Fibroblast of lung (primary cell): ENCODE measurements around the gene SLC6A13. TPM values are rescaled to one million over a fixed set of nuclear protein-coding genes. Genes with fewer than 3 reads are reported as not detected.

Source experiments
- DNase-seq, 2 donors: peaks; one replicate each; pipeline versions ENCODE4 v3.0.0 to v3.0.0-alpha.2; 2010; ENCODE audit warnings: low read depth in 2 of 2
- H2AFZ ChIP-seq: 2 replicates; pipeline ENCODE4 v1.5.1; 2012; ENCODE audit warnings: low read length, control low read depth, inconsistent platforms
- H3K27ac ChIP-seq: 2 replicates; pipeline ENCODE4 v1.5.1; 2011; ENCODE audit warnings: low read length, control low read depth; ENCODE audit not compliant: insufficient read depth
- H3K27me3 ChIP-seq: 2 replicates; pipeline ENCODE4 v1.5.1; 2011; ENCODE audit warnings: mild to moderate bottlenecking, low read length; ENCODE audit not compliant: control insufficient read depth, insufficient read depth
- H3K36me3 ChIP-seq: 2 replicates; pipeline ENCODE4 v1.5.1; 2011; ENCODE audit warnings: low read length; ENCODE audit not compliant: control insufficient read depth, insufficient read depth
- H3K4me1 ChIP-seq: 2 replicates; pipeline ENCODE4 v1.5.1; 2011; ENCODE audit warnings: low read length; ENCODE audit not compliant: control insufficient read depth, insufficient read depth; ENCODE audit errors: extremely low read depth
- H3K4me2 ChIP-seq: 2 replicates; pipeline ENCODE4 v1.5.1; 2011; ENCODE audit warnings: low read length, control low read depth; ENCODE audit not compliant: insufficient read depth; ENCODE audit errors: extremely low read depth
- H3K4me3 ChIP-seq, 4 experiments: fragments of 200-600 bp in 1 of 4; sonication (generic) in 1 of 4; replicated peaks in 1 of 4; 2 replicates each; pipeline ENCODE4 v1.5.1; 2011 to 2016; ENCODE audit warnings: low read length in 4 of 4, low read depth in 3 of 4, mild to moderate bottlenecking in 3 of 4, control low read depth in 2 of 4, inconsistent platforms in 1 of 4, mixed read lengths in 1 of 4; ENCODE audit not compliant: insufficient read depth in 1 of 4; ENCODE audit errors: control extremely low read depth in 1 of 4
- H3K79me2 ChIP-seq: 2 replicates; pipeline ENCODE4 v1.5.1; 2012; ENCODE audit warnings: mild to moderate bottlenecking, low read length, inconsistent platforms; ENCODE audit not compliant: control insufficient read depth, insufficient read depth
- H3K9ac ChIP-seq: 2 replicates; pipeline ENCODE4 v1.5.1; 2011; ENCODE audit warnings: mild to moderate bottlenecking, low read length, control low read depth; ENCODE audit not compliant: insufficient read depth
- H3K9me3 ChIP-seq: 2 replicates; pipeline ENCODE4 v1.5.1; 2012; ENCODE audit warnings: low read depth, low read length; ENCODE audit not compliant: control insufficient read depth, insufficient read depth
- H4K20me1 ChIP-seq: 2 replicates; pipeline ENCODE4 v1.5.1; 2011; ENCODE audit warnings: low read length; ENCODE audit not compliant: control insufficient read depth, insufficient read depth; ENCODE audit errors: extremely low read depth
- EZH2 ChIP-seq: IDR thresholded peaks from 2 replicates; pipeline ENCODE4 v1.5.1; 2012; ENCODE audit warnings: low read length, control low read depth, mild to moderate bottlenecking; ENCODE audit errors: missing control alignments
- polyA plus RNA-seq, 2 donors: library from polyadenylated mRNA; depleted of rRNA in 1 of 2; stranded (reverse) in 1 of 2; unstranded in 1 of 2; fragments of >200 nt; gene quantifications; 2 replicates each; pipeline ENCODE4 v1.2.1, GENCODE V29; 2011 to 2012; ENCODE audit warnings: missing spikeins in 1 of 2
- total RNA-seq: library from RNA; depleted of rRNA; stranded (reverse); fragments of >200 nt; gene quantifications from 2 replicates; pipeline ENCODE4 v1.2.1, GENCODE V29; 2014
- TF ChIP-seq, protein P1 (sequence below), 2 donors: IDR thresholded peaks in 1 of 2; conservative IDR thresholded peaks in 1 of 2; 1 replicate in 1 of 2; 2 replicates in 1 of 2; pipeline ENCODE4 v1.5.1; 2011 to 2012; ENCODE audit warnings: low read length in 2 of 2, control low read depth in 1 of 2, inconsistent platforms in 1 of 2, low read depth in 1 of 2, mild to moderate bottlenecking in 1 of 2

The SLC6A13 gene
- total and polyA plus RNA-seq, 2 donors (not counting 1 experiment from before 2014, with no cell fraction given), result not detected

DNA sequence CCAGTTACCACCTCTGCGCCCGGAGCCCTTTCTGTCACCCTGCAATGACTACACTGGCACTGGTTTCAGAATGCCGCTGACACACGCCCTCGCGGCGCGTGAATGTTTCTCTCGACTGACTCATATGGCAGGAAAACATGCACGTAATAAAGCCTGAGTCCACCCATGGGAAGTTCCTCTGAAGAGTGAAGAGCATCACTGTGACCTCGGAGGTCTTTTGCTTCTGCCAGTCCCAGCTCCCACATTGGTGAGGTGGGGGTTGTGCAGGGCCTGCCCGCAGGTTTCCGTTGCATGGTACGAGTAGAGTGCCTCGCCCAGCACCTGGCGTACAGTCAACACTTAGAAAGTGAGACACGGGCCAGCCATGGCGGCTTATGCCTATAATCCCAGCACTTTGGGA is 37.6 kb downstream of the SLC6A13 start:
- Histone ChIP-seq H3K27me3 (peaks cover 13% of the 10 kb centered on the region), H3K27ac (no peak overlapping the region), H3K79me2 (no peaks in the 10 kb centered on the region), H3K9me3 (no peaks in the 10 kb centered on the region), H3K4me3 (no peak overlapping the region), H3K36me3 (no peaks in the 10 kb centered on the region), H3K4me1 (no peaks in the 10 kb centered on the region), H3K9ac (no peak overlapping the region), H2AFZ (no peak overlapping the region), H3K4me2 (no peak overlapping the region), H4K20me1 (no peaks in the 10 kb centered on the region)
- no peak for DNase-seq
- TF ChIP-seq EZH2, result no peak
- TF ChIP-seq, protein P1, sequence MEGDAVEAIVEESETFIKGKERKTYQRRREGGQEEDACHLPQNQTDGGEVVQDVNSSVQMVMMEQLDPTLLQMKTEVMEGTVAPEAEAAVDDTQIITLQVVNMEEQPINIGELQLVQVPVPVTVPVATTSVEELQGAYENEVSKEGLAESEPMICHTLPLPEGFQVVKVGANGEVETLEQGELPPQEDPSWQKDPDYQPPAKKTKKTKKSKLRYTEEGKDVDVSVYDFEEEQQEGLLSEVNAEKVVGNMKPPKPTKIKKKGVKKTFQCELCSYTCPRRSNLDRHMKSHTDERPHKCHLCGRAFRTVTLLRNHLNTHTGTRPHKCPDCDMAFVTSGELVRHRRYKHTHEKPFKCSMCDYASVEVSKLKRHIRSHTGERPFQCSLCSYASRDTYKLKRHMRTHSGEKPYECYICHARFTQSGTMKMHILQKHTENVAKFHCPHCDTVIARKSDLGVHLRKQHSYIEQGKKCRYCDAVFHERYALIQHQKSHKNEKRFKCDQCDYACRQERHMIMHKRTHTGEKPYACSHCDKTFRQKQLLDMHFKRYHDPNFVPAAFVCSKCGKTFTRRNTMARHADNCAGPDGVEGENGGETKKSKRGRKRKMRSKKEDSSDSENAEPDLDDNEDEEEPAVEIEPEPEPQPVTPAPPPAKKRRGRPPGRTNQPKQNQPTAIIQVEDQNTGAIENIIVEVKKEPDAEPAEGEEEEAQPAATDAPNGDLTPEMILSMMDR (conservative IDR thresholded peaks at IDR 0.05 in 1 of 2, IDR thresholded peaks at IDR 0.05 in 1 of 2; ENCODE audit: low read depth in 1 of 2, low read length in 2 of 2), result no peak

DNA sequence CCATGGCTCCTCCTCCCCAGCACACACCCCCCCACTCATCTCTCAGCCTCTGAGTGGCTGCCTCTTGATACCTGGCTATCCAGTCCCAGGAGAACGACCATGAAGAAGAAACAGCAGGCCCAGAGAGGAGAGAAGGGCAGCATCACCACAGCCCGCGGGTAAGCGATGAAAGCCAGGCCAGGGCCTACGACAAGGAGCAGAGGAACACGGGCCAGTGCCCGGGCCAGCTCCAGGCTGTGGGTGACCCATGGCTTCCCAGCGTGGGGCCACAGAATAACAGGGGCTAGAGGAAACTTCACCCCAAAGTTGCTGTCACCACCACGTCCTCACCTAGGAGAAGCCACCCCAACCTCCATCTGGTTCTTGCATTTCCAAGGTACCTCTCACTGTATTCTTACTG is 38.3 kb downstream of the SLC6A13 start:
- Histone ChIP-seq H3K9me3 (no peaks in the 10 kb centered on the region), H3K4me3 (no peak overlapping the region), H3K4me1 (no peaks in the 10 kb centered on the region), H2AFZ (no peak overlapping the region), H3K36me3 (no peaks in the 10 kb centered on the region), H3K9ac (no peak overlapping the region), H3K27ac (no peak overlapping the region), H4K20me1 (no peaks in the 10 kb centered on the region), H3K79me2 (no peaks in the 10 kb centered on the region), H3K27me3 (peaks cover 12% of the 10 kb centered on the region), H3K4me2 (no peak overlapping the region)
- DNase-seq, result no peak
- TF ChIP-seq, protein P1 (conservative IDR thresholded peaks at IDR 0.05 in 1 of 2, IDR thresholded peaks at IDR 0.05 in 1 of 2; ENCODE audit: low read depth in 1 of 2, low read length in 2 of 2), result no peak

DNA sequence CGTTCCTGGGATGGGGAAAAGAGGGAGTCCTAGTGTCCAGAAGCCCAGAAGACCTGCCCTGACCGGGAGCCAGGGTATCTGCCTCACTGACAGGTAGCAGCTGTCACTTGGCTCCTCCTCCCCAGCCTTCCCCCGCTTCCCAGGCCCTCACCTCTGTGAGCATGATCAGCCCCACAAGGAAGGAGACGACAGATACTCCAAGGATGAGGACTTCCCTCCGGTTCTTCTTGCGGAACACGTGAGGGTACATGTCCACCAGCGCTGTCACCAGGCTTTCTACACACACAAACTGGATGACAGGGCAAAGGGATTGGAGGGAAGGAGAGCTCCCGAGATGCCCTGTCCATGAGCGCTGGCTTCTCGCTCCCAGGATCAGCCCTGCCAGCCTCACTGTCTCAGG is 38.8 kb downstream of the SLC6A13 start:
- Histone ChIP-seq H3K9me3 (no peaks in the 10 kb centered on the region), H3K27ac (no peak overlapping the region), H3K36me3 (no peaks in the 10 kb centered on the region), H4K20me1 (no peaks in the 10 kb centered on the region), H3K27me3 (peaks cover 12% of the 10 kb centered on the region), H3K9ac (no peak overlapping the region), H3K4me1 (no peaks in the 10 kb centered on the region), H3K79me2 (no peaks in the 10 kb centered on the region), H2AFZ (no peak overlapping the region), H3K4me3 (no peak overlapping the region), H3K4me2 (no peak overlapping the region)
- TF ChIP-seq, protein P1 (conservative IDR thresholded peaks at IDR 0.05 in 1 of 2, IDR thresholded peaks at IDR 0.05 in 1 of 2; ENCODE audit: low read depth in 1 of 2, low read length in 2 of 2), result no peak
- no peak for TF ChIP-seq EZH2
- no peak for DNase-seq
